ENCODE measurements around the gene TMEM239.

The TMEM239 gene

GRCh38 chr20:2846698-2847097 is 30.5 kb downstream of the TMEM239 start:
- DNase-seq, result no peak

DNA sequence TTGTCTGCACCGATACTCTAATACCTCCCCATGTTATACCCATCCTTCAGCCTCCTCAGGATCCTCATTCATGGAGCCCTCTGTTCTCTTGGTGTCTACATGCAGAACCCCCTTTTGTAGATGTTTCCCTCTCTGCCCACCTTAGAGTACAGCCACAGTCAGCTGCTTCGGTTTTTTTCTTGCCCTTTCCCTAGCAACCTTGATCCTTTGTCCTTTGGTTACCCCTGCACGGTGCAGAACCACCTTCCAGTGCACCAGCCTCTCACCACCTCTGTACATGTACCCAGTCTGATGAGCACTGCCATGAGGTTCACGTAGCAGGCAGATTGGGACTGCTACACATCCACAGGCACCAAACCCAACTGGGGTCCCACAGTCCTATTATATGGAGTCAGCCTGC is 31.6 kb downstream of the TMEM239 start:
- DNase-seq, result no peak

DNA sequence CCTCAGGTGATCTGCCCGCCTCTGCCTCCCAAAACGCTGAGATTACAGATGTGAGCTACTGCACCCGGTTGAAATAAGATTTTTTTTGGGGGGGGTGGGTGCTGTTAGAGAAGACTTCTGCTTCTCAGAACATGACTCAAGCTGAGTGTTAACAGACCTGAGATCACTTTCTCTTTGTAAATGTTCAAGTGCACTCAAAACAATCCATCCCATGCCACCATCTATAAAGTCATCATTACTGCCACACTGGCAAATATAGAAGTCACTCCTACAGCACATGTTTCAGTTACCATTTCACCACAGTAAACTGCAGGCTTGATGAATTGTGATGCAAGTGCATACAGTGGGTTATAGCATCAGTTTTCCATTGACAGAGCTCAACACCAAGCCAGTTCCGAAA is 33.4 kb downstream of the TMEM239 start:
- DNase-seq, result no peak

GRCh38 chr20:2851086-2851485 is 34.9 kb downstream of the TMEM239 start:
- DNase-seq, result no peak

DNA sequence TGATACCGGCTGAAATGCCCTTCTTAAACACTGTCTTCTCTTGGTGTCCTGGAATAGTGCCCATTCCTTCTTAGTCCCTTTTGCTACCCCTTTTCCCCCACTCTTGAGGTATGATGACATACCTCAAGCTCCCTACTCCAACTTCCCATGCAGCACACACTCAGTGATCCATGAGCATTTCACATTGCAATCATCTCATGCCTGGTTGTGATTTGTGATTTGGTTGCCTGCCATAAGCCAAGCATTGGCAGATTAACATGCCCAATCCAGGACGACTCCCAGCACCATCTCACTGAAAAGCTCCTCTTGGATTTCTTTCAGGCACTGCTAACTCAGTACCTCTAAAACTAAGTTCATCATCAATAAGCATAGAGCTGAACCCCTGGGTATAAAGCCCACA is 42.4 kb downstream of the TMEM239 start:
- DNase-seq, result no peak

- DNase-seq, result peak in 16 of 51 donors; percentile 12 to 56 (median 28)
These were observed 43.4 kb downstream of the TMEM239 start for GRCh38 chr20:2859330-2860121.

DNA sequence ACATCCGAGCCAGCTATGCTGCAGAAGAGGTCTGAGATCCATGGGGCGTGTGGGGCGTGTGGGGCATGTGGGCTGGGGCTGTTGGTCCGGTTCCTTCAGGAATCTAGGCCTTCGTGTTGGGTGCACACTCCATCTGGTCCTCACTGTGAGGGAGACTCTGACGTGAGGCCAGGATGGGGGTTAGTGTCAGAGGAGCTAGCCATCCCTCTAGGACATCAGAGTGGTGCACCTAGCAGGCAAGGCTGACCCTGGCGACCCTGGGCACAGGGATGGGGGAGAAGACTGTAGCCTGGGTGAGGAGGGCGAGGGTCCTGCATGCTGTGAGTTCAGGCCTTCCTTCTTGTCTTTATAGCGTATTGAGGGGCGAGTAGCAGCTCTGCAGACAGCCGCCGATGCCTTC is 48.5 kb downstream of the TMEM239 start:
- DNase-seq, result no peak

DNA sequence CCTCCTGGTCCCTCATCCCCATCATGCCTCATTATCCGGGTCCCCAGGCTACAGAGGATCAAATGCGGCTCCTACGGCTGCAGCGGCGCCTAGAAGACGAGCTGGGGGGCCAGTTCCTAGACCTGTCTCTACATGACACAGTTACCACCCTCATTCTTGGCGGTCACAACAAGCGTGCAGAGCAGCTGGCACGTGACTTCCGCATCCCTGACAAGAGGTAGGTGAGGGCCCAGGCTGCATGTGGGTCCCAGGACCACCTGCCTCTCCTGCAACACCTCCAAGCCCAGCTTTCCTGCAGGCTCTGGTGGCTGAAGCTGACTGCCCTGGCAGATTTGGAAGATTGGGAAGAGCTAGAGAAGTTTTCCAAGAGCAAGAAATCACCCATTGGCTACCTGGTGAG is 48.9 kb downstream of the TMEM239 start:
- no peak for DNase-seq

DNA sequence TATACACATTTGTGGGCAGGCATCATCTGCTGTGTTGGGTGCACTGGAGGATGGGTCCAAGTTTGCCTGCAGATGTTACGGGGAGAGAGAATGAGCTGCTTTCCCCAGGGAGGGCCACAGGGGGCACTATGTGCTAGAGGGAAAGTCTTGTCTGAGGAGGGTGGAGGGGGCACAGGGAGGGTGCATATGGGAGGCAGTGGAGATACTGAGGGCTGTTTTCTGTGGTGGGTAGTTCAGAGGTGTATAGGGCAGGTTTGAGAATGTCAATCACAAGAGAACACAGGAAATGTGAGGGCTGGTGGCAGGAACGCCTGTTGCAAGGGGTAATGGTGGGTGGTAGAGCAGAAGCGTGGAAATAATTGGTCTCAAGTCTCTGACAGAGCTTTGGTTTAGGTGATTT is 49.5 kb downstream of the TMEM239 start:
- peak in 2 of 51 donors; percentile 7 to 20 for DNase-seq

DNA sequence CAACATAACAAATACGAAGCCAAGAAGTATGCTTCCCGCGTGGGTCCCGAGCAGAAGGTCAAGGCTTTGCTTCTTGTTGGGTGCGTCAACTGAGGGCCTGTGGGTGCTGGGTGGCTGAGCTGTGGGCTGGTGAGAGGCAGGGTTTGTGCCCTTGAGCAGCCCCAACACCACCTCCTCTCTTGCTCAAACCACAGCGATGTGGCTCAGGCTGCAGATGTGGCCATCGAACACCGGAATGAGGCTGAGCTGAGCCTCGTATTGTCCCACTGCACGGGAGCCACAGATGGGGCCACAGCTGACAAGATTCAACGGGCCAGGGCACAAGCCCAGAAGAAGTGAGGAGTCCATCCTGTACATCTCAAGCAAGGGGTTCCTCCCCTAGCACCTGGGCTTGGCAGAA is 50.1 kb downstream of the TMEM239 start:
- no peak for DNase-seq

GRCh38 chr20:2867081-2867864 is 51.1 kb downstream of the TMEM239 start:
- DNase-seq, result no peak

All from hypothalamus (tissue), 51 donors.